CD14-positive monocyte (primary cell): ENCODE results near the gene CPO. TPM values are rescaled to one million over a fixed set of nuclear protein-coding genes. Genes with fewer than 3 reads are reported as not detected.

ENCODE experiments used
- DNase-seq, 3 donors: peaks; one replicate each; pipeline ENCODE4 v3.0.0-alpha.2; 2011 to 2022
- H2AFZ ChIP-seq: 2 replicates; pipeline ENCODE4 v1.6.0; 2012; ENCODE audit warnings: mild to moderate bottlenecking, low read depth, low read length, inconsistent platforms; ENCODE audit not compliant: insufficient read depth, poor library complexity, severe bottlenecking
- H3K27ac ChIP-seq, 2 donors: 1 replicate in 1 of 2; 2 replicates in 1 of 2; pipeline ENCODE4 v1.5.1; 2012 to 2013; ENCODE audit warnings: low read length in 2 of 2, control low read depth in 1 of 2, inconsistent platforms in 1 of 2, low read depth in 1 of 2, mild to moderate bottlenecking in 1 of 2
- H3K27me3 ChIP-seq, 2 donors: one replicate each; pipeline versions ENCODE4 v1.6.0 to v1.6.1; 2011 to 2013; ENCODE audit warnings: low read length in 2 of 2; ENCODE audit not compliant: control insufficient read depth in 2 of 2, insufficient read depth in 2 of 2
- H3K36me3 ChIP-seq, 2 donors: replicated peaks in 1 of 2; 1 replicate in 1 of 2; 2 replicates in 1 of 2; pipeline versions ENCODE4 v1.5.1 to v1.6.1; 2012 to 2013; ENCODE audit warnings: low read length in 2 of 2, control low read depth in 1 of 2, inconsistent platforms in 1 of 2, mild to moderate bottlenecking in 1 of 2; ENCODE audit not compliant: insufficient read depth in 2 of 2, control insufficient read depth in 1 of 2
- H3K4me1 ChIP-seq, 2 donors: 1 replicate in 1 of 2; 2 replicates in 1 of 2; pipeline versions ENCODE4 v1.5.1 to v1.6.1; 2012 to 2013; ENCODE audit warnings: low read length in 2 of 2, control low read depth in 1 of 2, inconsistent platforms in 1 of 2, mild to moderate bottlenecking in 1 of 2, moderate library complexity in 1 of 2; ENCODE audit not compliant: insufficient read depth in 2 of 2, control insufficient read depth in 1 of 2
- H3K4me2 ChIP-seq: replicated peaks from 2 replicates; pipeline ENCODE3; 2012; ENCODE audit warnings: low read length, moderate library complexity, mild to moderate bottlenecking; ENCODE audit not compliant: poor library complexity, severe bottlenecking; ENCODE audit errors: extremely low read depth
- H3K4me3 ChIP-seq, 3 experiments: fragments of 200-600 bp in 1 of 3; sonication (generic) in 1 of 3; replicated peaks in 1 of 3; 1 replicate in 2 of 3; 2 replicates in 1 of 3; pipeline ENCODE4 v1.5.1; 2011 to 2013; ENCODE audit warnings: low read length in 3 of 3, mild to moderate bottlenecking in 3 of 3, control low read depth in 2 of 3, low read depth in 2 of 3, inconsistent platforms in 1 of 3, moderate library complexity in 1 of 3
- H3K79me2 ChIP-seq: 2 replicates; pipeline ENCODE4 v1.6.0; 2012; ENCODE audit warnings: mild to moderate bottlenecking, control low read depth, inconsistent platforms, low read length, moderate library complexity; ENCODE audit not compliant: insufficient read depth
- H3K9ac ChIP-seq: 2 replicates; pipeline ENCODE4 v1.6.0; 2017; ENCODE audit warnings: low read length, mild to moderate bottlenecking; ENCODE audit not compliant: insufficient read depth, poor library complexity, severe bottlenecking
- H3K9me3 ChIP-seq, 2 donors: replicated peaks in 1 of 2; 1 replicate in 1 of 2; 2 replicates in 1 of 2; pipeline versions ENCODE4 v1.5.1 to v1.6.1; 2012 to 2013; ENCODE audit warnings: low read length in 2 of 2, control low read depth in 1 of 2; ENCODE audit not compliant: control insufficient read depth in 1 of 2, insufficient read depth in 1 of 2
- H4K20me1 ChIP-seq: 2 replicates; pipeline ENCODE4 v1.6.0; 2012; ENCODE audit warnings: mild to moderate bottlenecking, low read length, control low read depth, moderate library complexity; ENCODE audit not compliant: insufficient read depth
- H3K27ac Mint-ChIP-seq, 7 donors: one replicate each; pipeline ENCODE4 v1.8.0; 2020; ENCODE audit warnings: mild to moderate bottlenecking in 7 of 7, mixed read lengths in 7 of 7, moderate library complexity in 6 of 7, inconsistent platforms in 2 of 7
- H3K27me3 Mint-ChIP-seq, 3 donors: one replicate each; pipeline ENCODE4 v1.8.0; 2021 to 2022; ENCODE audit warnings: low read depth in 3 of 3, mild to moderate bottlenecking in 3 of 3, mixed read lengths in 3 of 3, moderate library complexity in 3 of 3, inconsistent platforms in 1 of 3
- H3K36me3 Mint-ChIP-seq, 2 donors: one replicate each; pipeline ENCODE4 v1.8.0; 2020; ENCODE audit warnings: mixed read lengths in 2 of 2, inconsistent platforms in 1 of 2, mild to moderate bottlenecking in 1 of 2
- H3K4me1 Mint-ChIP-seq: one replicate; pipeline ENCODE4 v1.8.0; 2020; ENCODE audit warnings: mild to moderate bottlenecking, mixed read lengths
- H3K4me3 Mint-ChIP-seq, 2 donors: one replicate each; pipeline ENCODE4 v1.8.0; 2020; ENCODE audit warnings: mild to moderate bottlenecking in 2 of 2, mixed read lengths in 2 of 2, moderate library complexity in 1 of 2
- H3K9me3 Mint-ChIP-seq, 7 donors: one replicate each; pipeline ENCODE4 v1.8.0; 2020 to 2022; ENCODE audit warnings: mixed read lengths in 7 of 7, mild to moderate bottlenecking in 6 of 7, moderate library complexity in 6 of 7, inconsistent platforms in 2 of 7
- WGBS: methylation state at CpG from one replicate; pipeline ENCODE4 v1.1.5; 2013; ENCODE audit warnings: missing lambda C conversion rate; ENCODE audit not compliant: insufficient coverage; 5-methylcytosine and 5-hydroxymethylcytosine counted together
- intact Hi-C, 2 donors: fragments of 100-400 bp; cut with micrococcal nuclease; formaldehyde crosslinking; loops; one replicate each; pipeline versions ENCODE4 v1.15.0 to v1.15.1; 2023
- polyA plus RNA-seq, 3 donors: library from polyadenylated mRNA; depleted of rRNA in 1 of 3; unstranded in 2 of 3; stranded (reverse) in 1 of 3; fragments of 300-500 nt in 2 of 3; fragments of >200 nt in 1 of 3; fragmentation: Illumina TruSeq in 2 of 3; gene quantifications; 1 replicate in 2 of 3; 2 replicates in 1 of 3; pipeline ENCODE4 v1.2.3, GENCODE V29; 2012 to 2021
- TF ChIP-seq, protein P1 (sequence below): fragments of 200-600 bp; IDR thresholded peaks from one replicate; pipeline ENCODE4 v1.8.0; 2022; ENCODE audit warnings: antibody characterized with exemption, mild to moderate bottlenecking

The CPO gene
- polyA plus RNA-seq, 3 donors = not detected

DNA sequence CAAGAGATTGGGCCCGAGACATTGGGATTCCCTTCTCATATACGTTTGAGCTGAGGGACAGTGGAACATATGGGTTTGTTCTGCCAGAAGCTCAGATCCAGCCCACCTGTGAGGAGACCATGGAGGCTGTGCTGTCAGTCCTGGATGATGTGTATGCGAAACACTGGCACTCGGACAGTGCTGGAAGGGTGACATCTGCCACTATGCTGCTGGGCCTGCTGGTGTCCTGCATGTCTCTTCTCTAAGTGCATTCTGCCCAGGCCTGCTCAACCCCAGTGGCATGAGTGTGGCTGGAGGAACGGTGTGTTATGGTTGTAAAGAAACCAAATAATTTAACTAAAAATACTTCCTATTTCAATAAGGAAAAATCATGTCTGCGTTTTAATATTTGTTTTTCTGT, 29.9 kb downstream of the CPO start:
- intact Hi-C loops = no loop called here
- TF ChIP-seq, protein P1, sequence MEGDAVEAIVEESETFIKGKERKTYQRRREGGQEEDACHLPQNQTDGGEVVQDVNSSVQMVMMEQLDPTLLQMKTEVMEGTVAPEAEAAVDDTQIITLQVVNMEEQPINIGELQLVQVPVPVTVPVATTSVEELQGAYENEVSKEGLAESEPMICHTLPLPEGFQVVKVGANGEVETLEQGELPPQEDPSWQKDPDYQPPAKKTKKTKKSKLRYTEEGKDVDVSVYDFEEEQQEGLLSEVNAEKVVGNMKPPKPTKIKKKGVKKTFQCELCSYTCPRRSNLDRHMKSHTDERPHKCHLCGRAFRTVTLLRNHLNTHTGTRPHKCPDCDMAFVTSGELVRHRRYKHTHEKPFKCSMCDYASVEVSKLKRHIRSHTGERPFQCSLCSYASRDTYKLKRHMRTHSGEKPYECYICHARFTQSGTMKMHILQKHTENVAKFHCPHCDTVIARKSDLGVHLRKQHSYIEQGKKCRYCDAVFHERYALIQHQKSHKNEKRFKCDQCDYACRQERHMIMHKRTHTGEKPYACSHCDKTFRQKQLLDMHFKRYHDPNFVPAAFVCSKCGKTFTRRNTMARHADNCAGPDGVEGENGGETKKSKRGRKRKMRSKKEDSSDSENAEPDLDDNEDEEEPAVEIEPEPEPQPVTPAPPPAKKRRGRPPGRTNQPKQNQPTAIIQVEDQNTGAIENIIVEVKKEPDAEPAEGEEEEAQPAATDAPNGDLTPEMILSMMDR = no peak
- Histone ChIP-seq H3K9ac (no peak overlapping the region), H3K4me3 (no peak overlapping the region), H3K9me3 (no peaks in the 10 kb centered on the region), H3K4me1 (peaks cover 16% of the 10 kb centered on the region in 2 donors), H4K20me1 (no peaks in the 10 kb centered on the region), H2AFZ (no peak overlapping the region), H3K79me2 (no peaks in the 10 kb centered on the region), H3K27me3 (no peaks in the 10 kb centered on the region), H3K27ac (no peak overlapping the region), H3K36me3 (no peaks in the 10 kb centered on the region), H3K4me2 (no peak overlapping the region)
- peak overlapping the region in 1 of 7 donors; percentile 30 for H3K27ac Mint-ChIP-seq
- peaks cover 25% of the 10 kb centered on the region for H3K4me1 Mint-ChIP-seq
- WGBS = 94% methylated on average over 3 of the region's 6 CpGs
- H3K27me3 Mint-ChIP-seq = no peaks in the 10 kb centered on the region
- H3K36me3 Mint-ChIP-seq = no peaks in the 10 kb centered on the region
- H3K4me3 Mint-ChIP-seq = no peak overlapping the region
- DNase-seq = no peak
- H3K9me3 Mint-ChIP-seq = no peaks in the 10 kb centered on the region

DNA sequence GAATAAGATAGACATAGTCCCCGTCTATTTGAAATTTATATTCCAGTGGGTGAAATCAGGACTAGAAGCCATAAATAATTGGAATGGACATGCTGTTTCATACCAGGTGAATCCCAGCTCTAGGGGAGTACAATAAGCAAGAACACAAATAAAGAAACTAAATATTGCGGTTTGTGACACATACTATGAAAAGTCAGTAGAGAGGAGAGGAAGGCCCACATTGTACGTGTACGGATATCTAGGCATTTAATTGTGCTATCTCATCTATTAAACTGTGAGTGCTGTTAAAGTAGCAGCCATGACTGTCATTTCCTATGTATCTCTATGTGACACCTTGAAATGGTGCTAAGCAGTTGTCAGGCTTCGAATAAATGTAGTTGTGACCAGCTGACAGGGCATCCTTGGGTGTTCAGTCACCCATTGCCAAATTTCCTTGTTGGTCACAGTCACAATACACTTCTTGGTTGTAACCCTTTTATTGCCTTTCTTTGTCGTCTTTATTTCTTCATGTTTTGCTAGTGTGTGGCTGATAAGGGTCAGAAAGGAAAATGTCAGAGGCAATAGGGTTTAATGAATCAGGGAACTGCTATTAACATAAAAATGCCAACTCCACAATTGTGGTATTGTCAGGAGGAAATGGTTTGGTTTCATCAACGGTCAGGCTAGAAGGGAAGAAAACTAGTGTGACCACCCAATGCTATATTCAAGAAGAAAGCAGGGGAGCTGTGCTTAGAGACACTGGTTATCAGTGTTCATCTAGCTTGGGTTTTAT, 31.5 kb downstream of the CPO start:
- H3K4me1 ChIP-seq = peaks cover 16% of the 10 kb centered on the region in 2 donors
- H3K4me3 ChIP-seq = no peak overlapping the region
- intact Hi-C loops = no loop called here
- Mint-ChIP-seq H3K4me1 (peaks cover 25% of the 10 kb centered on the region), H3K27me3 (no peaks in the 10 kb centered on the region), H3K9me3 (peaks cover 0 to 6% (median 4%) of the 10 kb centered on the region in 7 donors), H3K4me3 (no peak overlapping the region), H3K36me3 (no peaks in the 10 kb centered on the region), H3K27ac (peak overlapping the region in 2 of 7 donors; percentile 23 to 56)
- no peak for DNase-seq
- no peaks in the 10 kb centered on the region for H3K27me3 ChIP-seq
- H3K27ac ChIP-seq = no peak overlapping the region
- no peaks in the 10 kb centered on the region for H3K79me2 ChIP-seq
- H3K4me2 ChIP-seq = no peak overlapping the region
- TF ChIP-seq, protein P1 = no peak
- H2AFZ ChIP-seq = no peak overlapping the region
- no peaks in the 10 kb centered on the region for H3K36me3 ChIP-seq
- no peaks in the 10 kb centered on the region for H3K9me3 ChIP-seq
- no peaks in the 10 kb centered on the region for H4K20me1 ChIP-seq
- no peak overlapping the region for H3K9ac ChIP-seq
- 50% methylated on average over 2 of the region's 7 CpGs for WGBS
